Stimulated activated memory B cell treated with anti-CD40 and anti-IgM and Interleukin-4, amounts not matched to agents 10 μg/mL and 1 μg/mL and 100 μg/mL, for 72 hours (primary cell): ENCODE data around the gene HCFC1R1.

Source experiments
- ATAC-seq: fragments of 150-1000 bp; cut with Tn5 transposase; 2 replicates; pipeline ENCODE4 v1.10.0; 2021
- H3K27ac Mint-ChIP-seq: one replicate; pipeline ENCODE4 v1.8.0; 2022; ENCODE audit warnings: mild to moderate bottlenecking, mixed read lengths
- H3K27me3 Mint-ChIP-seq: one replicate; pipeline ENCODE4 v1.8.0; 2022; ENCODE audit warnings: mixed read lengths
- H3K36me3 Mint-ChIP-seq: one replicate; pipeline ENCODE4 v1.8.0; 2022; ENCODE audit warnings: mixed read lengths
- H3K4me1 Mint-ChIP-seq: one replicate; pipeline ENCODE4 v1.8.0; 2022; ENCODE audit warnings: mixed read lengths
- H3K4me3 Mint-ChIP-seq: one replicate; pipeline ENCODE4 v1.8.0; 2022; ENCODE audit warnings: mild to moderate bottlenecking, moderate library complexity, mixed read lengths
- H3K9me3 Mint-ChIP-seq: one replicate; pipeline ENCODE4 v1.8.0; 2022; ENCODE audit warnings: mixed read lengths

Gene HCFC1R1

GRCh38 chr16:2973605-2974318 lies 50.0 kb downstream of the HCFC1R1 start:
- H3K4me1 Mint-ChIP-seq: peaks cover 21% of the 10 kb centered on the region
- H3K27ac Mint-ChIP-seq: no peak overlapping the region
- H3K9me3 Mint-ChIP-seq: no peaks in the 10 kb centered on the region
- H3K36me3 Mint-ChIP-seq: peaks cover 11% of the 10 kb centered on the region
- ATAC-seq: no peak
- H3K27me3 Mint-ChIP-seq: peaks cover 36% of the 10 kb centered on the region
- H3K4me3 Mint-ChIP-seq: no peak overlapping the region

- no peak for ATAC-seq
- Mint-ChIP-seq H3K4me1 (peaks cover 28% of the 10 kb centered on the region), H3K9me3 (no peaks in the 10 kb centered on the region), H3K36me3 (peaks cover 11% of the 10 kb centered on the region), H3K27ac (no peak overlapping the region), H3K4me3 (no peak overlapping the region), H3K27me3 (peaks cover 40% of the 10 kb centered on the region)
These were observed 50.6 kb downstream of the HCFC1R1 start for GRCh38 chr16:2973093-2973492.
